ENCODE results near the gene CCNYL1.
A peak's percentile ranks its signal among the peaks of the same experiment; 100 is the strongest.
"Not testable (repeated sequence)": the region's sequence is repeated elsewhere in the genome, so short reads cannot be mapped to it uniquely, and the experiment has no call there.

Gene CCNYL1

DNA sequence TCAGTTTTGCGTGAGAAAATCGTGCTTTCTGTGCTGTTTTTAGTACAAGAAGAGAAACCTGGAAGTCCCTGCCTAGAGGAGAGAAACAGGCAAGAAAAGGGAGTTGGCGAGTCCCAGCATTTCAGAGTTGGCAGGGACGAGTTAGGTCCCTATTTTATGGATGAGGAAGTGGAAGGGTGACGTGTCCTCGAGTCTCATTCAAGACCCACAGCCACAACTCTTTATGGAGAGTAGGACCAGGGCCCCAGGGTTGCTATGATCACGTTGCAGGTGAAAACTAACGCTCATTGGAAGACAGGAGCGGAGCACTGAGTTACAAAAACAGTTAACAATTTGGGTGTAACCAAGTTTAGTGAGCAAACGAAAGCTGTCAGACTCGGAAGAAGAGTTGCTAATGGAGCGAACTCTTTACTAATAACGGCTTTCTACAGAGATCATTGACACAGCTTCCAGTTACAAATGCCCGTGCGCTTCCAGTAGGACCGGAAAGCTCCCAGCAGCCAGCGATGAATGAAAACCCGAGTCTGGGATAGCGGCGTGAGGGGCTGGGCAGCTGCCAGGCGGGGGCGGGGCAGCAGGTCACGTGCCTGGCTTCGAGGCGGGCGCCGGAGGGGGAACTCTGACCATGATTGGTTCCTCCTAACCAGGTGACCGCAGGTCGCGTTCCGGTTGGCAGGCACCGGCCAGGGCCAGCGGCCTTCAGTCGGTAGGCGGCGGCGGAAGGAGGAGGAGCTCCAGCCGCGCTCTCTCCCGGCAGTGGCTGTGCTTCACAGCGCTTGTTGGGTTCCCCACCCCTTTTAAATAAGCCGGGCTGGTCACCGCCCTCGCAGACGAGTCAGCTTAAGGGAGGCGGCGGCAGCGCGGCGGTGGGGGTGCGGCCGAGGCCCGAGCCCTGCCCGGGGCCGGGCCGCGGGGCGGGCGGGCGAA is at the start of gene CCNYL1:
Gene CCNYL1, plus strand, starts transcription at position 827 of the 927 bp plus-strand sequence. CDS start 257 bp downstream, outside the sequence.
- DNase-seq (ENCODE audit: low read depth in 2 of 2, low spot score in 1 of 2), result peak; percentile 93 to 97

DNA sequence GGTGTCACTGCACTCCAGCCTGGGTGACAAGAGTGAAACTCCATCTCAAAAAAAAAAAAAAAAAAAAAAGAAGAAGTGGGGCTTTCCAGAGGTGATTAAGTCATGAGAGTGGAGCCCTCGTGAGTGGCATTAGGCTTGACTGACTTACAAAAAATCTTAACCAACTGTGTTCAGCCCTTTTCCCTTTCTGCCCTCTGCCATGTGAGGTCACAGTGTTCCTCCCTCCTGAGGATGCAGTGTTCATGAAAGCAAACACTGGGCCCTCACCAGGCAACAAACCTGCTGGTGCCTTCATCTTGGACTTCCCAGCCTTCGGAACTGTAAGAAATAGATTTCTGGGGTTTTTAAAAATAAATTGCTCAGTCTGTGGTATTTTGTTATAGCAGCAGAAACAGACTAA is 49.2 kb upstream of the CCNYL1 start:
- DNase-seq (ENCODE audit: low read depth in 2 of 2, low spot score in 1 of 2), result no peak

DNA sequence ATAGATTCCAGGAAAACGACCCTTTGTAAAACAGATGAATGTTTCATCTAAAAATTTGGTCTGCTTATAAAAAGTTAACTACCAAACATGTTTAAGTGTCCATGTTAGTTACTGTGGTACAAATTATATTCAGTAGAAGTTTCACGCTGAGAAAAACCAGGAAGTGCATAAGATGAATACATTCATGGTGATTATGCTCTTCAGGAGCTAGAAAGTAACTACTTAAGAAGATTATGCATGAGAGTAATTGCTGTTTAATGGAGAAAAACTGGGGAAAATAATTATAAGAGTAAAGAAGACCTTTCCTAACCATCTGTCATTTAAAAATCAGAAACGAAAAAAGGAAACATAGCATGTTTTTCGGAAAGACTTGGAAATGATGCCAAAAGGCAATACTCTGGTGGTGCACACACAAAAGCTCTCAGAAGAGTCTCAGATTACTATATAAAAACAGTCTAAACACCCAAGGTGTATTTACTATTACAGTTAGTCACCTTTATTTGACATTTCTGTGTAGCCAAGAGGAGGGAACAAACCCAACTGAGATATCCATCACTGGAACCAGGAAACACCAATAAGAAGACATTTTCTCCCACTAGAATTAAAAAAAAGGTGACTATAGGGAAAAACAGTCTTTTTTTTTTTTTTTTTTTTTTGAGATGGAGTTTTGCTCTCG is 47.4 kb upstream of the CCNYL1 start:
- no peak for DNase-seq (ENCODE audit: low read depth in 2 of 2, low spot score in 1 of 2)

DNA sequence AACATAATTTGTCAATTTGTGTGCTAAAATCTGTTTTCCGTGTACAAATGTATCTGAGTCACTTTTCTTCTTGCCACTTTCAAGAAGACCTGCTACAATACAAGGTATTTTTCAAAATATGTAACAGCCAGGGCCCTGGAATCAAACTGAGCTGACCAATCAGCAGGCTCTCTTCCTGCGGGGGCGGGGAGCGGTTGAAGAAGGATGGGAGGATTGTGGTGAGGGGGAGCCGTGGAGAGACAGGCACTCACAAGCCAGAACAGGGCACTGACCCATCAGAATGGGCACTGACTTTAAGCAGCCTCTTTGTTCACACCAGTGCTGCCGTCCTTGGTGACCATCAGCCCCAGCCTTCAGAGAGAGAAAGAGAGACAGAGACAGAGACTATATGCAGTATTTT is 40.6 kb upstream of the CCNYL1 start:
- DNase-seq (ENCODE audit: low read depth in 2 of 2, low spot score in 1 of 2), result no peak

DNA sequence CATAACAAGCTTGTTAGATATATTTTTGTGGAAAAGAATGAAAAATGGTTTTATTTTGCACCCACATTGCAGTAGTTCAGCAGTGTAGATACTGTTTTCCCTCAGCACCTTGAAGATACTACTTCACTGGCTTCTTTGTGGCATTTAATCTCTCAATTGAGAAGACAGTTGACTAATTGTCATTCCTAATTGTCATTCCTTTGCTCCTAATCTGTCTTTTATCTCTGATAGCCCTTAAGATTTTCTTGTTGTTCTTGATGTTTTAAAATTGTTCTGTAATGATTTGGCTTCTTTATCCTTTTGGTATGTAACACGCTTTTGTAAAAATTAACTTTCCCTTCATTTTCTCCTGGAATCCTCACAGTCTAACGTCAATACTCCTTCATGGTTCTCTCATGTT is 38.0 kb upstream of the CCNYL1 start:
- DNase-seq (ENCODE audit: low read depth in 2 of 2, low spot score in 1 of 2), result no peak

DNA sequence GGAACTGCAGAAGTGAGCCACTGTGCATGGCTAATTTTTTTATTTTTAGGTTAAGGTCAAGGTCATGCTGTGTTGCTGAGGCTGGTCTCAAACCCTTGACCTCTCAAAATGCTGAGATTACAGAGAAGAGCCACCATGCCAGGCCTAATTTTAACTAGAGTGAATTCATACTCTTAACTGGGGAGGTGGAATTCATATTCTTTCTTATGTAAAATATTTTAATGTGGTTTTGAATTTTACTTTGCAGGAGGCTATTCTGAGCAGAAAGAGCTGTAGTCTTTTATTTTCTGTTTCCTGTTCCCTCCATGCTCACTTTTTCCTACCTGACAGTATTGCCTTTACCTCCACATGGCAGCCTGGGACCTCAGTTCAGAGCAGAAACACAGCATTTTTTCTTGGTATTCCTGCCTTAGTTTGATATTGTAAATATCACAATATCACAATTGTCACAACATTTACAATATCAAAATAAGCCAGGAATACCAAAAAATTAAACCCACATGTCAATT is 37.1 kb upstream of the CCNYL1 start:
- no peak for DNase-seq (ENCODE audit: low read depth in 2 of 2, low spot score in 1 of 2)

DNA sequence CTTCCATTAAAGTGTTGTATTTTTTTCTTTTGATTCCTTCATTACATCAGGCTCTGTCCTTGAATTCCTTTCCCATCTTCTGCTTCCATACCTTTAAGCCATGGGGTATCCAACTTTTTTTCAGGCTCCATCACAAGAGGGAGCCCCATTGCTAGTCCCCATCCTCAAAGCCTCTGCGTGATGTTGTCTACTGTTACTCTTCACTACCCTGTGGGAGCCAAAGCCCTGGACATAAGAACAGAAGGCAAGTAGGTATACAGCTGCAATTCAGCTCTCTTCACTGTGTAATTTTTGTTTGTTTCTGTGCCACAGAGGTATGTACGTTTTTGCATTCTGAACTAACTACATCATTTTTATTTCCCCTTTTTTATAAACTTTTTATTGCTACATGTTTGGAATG is 36.6 kb upstream of the CCNYL1 start:
- DNase-seq (ENCODE audit: low read depth in 2 of 2, low spot score in 1 of 2), result no peak

DNA sequence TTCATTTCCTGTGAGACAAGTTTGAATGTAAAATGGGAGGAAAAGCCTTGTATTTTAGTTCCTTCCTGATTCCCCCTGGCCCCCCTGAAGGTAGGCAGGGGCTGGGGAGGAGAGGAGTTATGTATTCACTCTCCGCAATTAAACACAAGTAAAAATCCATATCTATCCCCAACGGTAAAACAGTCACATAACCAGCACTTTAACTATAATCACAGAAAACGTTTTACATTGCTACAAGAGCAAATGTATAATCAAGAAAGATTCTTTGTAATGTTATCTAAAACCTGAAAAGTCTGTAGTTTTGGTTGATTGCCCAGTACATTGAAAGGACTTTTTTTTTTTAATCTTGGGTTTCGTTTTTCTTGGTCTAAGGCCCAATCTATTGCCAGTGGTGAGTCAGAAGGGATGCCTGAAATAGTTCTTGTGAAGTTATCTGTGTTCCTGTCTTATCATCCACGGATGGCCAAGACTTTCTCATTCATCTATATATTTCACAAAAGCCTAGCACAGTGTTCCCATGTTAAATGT is 34.5 kb upstream of the CCNYL1 start:
- DNase-seq (ENCODE audit: low read depth in 2 of 2, low spot score in 1 of 2), result no peak

DNA sequence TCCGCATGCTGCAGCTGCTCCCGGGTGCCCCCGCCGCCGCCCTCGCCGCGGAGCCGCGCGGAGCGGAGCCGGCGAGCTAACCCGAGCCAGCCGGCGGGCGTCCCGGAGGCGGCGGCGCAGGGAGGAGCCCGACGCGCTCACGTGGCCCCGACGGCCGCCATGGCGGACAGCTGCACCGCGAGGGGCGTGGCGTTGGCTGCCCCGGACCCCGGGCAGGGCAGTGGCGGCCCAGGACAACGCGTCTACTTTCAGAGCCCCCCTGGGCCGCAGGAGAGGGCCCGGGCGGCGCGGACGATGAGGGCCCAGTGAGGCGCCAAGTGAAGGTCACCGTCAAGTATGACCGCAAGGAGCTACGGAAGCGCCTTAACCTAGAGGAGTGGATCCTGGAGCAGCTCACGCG is 30.0 kb upstream of the CCNYL1 start:
- DNase-seq (ENCODE audit: low read depth in 2 of 2, low spot score in 1 of 2), result no peak

DNA sequence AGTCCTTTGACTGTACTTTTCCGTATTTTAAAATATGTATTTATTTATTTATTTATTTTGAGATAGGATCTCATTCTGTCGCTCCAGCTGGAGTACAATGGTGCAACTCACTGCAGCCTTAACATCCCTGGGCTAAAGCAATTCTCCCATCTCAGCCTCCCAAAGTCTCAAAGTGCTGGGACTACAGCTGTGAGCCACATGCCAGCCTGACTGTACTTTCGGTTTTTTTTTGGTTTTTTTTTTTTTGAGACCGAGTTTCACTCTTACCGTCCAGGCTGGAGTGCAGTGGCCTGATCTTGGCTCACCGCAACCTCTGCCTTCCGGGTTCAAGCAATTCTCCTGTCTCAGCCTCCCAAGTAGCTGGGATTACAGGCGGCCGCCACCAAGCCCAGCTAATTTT is 28.9 kb upstream of the CCNYL1 start:
- no peak for DNase-seq (ENCODE audit: low read depth in 2 of 2, low spot score in 1 of 2)

DNA sequence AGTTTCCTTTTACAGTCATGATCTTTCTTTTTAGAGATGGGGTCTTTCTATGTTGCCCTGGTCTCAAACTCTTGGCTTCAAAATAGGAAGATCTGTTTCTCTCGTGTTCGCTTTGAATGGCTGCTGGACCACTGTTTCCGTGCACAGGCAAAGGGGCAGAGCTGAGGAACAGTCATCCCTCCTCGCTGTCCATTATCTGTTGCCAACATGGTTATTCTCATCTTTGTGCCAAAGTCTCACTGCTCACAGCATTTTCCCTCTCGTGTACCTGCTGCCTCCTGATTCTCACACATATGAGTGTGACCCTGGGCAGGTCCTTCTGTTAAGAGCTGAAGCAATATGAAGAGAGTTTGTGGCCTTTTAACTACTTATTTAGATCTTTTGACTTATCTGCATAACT is 28.0 kb upstream of the CCNYL1 start:
- no peak for DNase-seq (ENCODE audit: low read depth in 2 of 2, low spot score in 1 of 2)

DNA sequence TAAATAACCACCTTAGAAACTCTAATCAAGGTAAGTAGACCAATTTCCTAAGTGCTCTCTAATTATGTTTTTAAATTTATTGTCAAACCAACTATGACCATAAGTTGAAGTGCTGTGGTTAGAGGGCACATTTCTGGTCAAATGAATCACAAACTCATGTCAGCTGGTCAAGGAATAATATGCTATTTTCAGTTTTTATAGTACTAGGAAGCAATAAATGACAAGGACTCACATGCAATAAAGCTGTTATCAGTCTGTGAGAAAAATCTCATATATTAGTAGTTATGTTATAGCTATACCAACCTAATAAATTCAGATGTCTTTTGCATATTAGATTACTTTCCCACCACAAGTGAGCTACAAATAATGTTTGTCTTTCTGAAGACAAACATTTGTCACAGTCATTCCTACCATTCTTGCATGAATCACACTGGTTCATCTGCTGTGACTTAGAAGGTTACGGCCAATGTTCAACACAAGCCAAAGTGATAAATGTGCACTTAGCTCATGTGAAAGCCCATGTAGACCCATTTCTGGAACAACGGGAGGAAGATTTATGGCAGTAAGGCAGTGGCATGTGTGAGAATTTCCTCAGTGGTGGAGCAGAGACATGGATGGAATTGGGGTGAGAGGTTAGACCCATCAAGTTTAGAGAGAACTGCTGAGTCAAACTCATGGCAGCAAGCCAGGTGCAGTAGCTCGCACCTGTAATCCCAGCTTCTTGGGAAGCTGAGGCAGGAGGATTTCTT is 27.4 kb upstream of the CCNYL1 start:
- DNase-seq (ENCODE audit: low read depth in 2 of 2, low spot score in 1 of 2), result no peak

DNA sequence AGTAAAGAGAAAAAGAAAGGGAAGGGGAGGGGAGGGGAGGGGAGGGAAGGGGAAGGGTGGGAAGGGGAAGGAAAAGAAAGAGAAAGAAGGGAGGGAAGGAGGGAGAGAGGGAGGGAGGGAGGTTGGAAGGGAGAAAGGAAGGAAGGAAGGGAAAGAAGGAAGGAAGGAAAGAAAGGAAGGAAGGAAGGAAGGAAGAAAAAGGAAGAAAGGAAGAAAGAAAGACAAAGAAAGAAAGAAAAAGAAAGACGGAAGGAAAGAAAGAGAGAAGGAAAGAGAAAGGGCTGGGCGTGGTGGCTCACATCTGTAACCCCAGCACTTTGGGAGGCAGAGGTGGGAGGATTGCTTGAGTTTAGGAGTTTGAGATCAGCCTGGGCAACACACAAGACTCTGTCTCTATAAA is 24.6 kb upstream of the CCNYL1 start:
- no peak for DNase-seq (ENCODE audit: low read depth in 2 of 2, low spot score in 1 of 2)

DNA sequence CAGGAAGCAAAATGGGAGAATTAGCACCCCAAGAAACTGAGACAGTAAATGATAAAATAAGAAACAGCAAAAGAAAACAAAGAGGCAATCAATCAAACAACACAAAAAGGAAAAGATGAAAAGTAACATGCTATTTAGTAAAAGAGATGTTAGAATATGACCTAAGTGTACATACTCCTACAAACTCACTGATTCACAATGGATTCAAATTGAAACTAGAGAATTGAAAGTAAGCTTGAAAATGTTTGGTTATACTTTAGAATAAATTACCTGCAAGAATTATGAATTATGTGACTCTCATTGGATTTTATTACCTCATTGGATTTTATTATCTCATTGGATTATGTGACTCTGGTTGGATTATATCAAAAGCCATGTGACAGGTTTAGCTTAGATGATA is 22.8 kb upstream of the CCNYL1 start:
- DNase-seq (ENCODE audit: low read depth in 2 of 2, low spot score in 1 of 2), result no peak

DNA sequence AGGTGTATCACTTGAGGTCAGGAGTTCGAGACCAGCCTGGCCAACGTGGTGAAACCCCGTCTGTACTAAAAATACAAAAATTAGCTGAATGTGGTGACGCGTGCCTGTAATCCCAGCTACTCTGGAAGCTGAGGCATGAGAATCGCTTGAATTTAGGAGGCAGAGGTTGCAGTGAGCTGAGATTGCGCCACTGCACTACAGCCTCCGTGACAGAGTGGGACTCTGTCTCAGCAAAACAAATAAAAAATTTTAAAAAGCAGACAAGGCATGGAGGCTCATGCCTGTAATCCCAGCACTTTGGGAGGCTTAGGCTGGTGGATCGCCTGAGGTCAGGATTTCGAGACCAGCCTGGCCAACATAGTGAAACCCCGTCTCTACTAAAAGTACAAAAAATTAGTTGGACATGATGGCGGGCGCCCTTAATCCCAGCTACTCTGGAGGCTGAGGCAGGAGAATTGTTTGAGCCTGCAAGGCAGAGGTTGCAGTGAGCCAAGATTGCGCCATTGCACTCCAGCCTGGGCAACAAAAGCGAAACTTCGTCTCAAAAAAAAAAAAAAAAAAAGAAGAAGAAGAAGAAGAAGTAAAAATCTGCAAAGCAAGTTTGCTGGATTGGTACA is 20.5 kb upstream of the CCNYL1 start:
- not testable (repeated sequence) for DNase-seq (ENCODE audit: low read depth in 2 of 2, low spot score in 1 of 2)

DNA sequence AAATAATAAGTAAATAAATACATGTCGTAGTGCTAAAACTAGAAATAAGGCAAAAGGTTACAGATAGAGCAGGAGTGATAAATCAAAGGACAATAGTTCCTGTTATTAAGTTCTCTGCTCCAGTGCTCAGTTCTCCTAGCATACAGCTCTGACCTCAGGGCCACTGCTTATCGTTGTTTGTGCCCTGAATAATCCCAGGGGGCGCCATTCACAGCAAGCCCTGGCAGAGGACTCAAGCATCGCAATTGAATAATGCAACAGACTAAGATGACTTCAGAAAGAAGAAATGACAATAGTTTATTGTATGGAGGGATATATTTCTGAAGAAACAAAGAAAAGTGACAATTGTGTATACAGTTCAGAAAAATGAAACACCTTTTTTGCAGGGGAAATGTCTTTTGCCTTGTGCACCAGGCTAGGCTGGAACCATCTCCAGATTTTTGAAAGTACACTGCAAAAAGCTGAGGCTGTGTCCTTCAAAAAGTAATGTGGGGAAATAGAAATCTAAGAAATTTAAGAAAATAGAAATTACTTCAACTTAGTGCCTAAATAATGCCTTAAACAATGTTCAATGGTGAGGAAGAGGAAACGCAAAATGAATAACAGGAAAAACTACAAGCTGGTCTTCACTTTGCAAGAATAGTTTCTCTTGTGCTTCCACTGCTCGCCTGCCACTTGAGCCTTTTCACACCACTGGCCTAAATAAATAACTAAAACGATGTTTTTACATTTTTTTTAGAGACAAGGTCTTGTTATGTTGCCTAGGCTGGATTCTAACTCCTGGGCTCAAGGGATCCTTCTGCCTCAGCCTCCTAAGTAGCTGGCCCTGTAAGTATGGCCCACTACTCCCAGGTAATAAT is 19.0 kb upstream of the CCNYL1 start:
- peak in 1 of 2 donors; percentile 25 for DNase-seq (ENCODE audit: low read depth in 2 of 2, low spot score in 1 of 2)

DNA sequence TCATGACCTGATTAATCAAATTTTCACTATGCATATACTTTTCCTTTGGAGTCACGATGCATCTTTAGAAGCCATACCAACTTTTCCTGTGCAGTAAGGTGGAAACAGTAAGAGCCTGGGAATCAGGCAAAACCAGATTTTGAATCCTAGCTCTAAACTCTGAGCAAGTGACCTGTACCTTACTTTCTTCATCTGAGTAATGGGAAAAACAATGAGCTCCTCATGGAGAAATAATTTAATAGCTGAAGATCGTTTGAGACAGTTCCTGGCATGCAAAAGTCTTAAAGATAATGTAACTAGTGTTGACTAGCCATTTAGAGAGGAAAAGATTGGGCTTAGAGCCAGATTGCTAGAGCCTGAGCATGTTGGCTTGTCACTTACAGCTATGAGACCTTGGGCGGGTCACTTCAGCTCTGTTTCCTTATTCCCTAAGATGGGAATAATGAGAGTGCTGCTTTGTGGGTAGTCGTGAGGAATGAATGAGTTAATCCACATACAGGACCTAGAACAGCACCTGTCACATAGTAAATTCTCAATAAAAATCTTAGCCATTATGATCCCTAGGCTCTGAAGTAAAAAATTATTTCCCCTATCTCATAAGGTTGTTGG is 17.7 kb upstream of the CCNYL1 start:
- DNase-seq (ENCODE audit: low read depth in 2 of 2, low spot score in 1 of 2), result no peak

DNA sequence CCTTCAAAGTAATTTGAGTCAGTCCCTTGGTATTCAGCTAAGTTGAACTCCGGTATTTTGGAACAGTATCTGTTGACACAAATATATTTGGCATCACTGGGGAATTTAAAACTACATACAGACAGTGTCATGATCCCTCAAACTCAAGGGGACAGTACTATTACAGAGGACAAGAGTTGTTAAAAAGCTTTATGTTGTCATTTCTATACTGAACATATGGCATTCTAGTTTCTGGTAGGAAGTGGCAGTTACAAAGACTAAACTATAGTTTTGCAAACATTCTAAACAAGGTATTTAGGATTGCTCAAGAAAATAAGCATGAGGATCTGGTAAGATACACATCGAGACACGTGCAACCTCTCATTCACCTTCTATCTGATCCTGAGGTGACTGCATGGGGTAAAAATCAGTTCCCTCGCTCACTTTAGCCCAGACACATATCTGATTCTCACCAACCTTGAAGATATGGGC is 16.6 kb upstream of the CCNYL1 start:
- DNase-seq (ENCODE audit: low read depth in 2 of 2, low spot score in 1 of 2), result no peak

DNA sequence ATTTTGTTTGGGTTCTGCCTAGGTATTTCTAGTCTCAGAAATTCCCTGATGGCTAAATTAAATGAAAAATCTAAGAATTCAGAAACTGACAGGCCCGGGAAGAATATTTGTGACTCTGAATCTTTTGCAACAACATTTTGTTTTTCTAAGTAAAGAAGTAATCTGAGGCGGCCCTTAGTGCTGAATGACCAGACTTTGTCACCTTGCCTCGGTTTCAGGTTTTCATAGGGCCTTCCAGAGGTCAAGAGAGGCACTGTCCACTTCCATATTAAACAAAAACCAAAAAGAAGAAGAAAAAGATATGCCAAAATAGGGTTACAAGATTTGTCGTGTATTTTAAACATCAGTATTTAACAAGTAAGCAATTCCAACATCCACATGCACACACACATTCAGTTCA is 16.1 kb upstream of the CCNYL1 start:
- DNase-seq (ENCODE audit: low read depth in 2 of 2, low spot score in 1 of 2), result no peak

All from stimulated activated CD8-positive, alpha-beta memory T cell treated with anti-CD3 and anti-CD28 coated beads, Interleukin-4, amount 100 ng/mL, for 1 hour (primary cell).